GM19328 (cell line): ENCODE results near the gene ABHD17A.
A peak's percentile ranks its signal among the peaks of the same experiment; 100 is the strongest.

Source experiments
- ATAC-seq: cut with Tn5 transposase; IDR thresholded peaks from one replicate; pipeline ENCODE4 v1.9.1; 2021; ENCODE audit warnings: mild to moderate bottlenecking, moderate library complexity; ENCODE audit not compliant: unreplicated experiment

ABHD17A gene

GRCh38 chr19:1885398-1886119 is at the start of gene ABHD17A:
Gene ABHD17A, minus strand, starts transcription at chr19:1885496. Its CDS starts 3,930 bp downstream, at chr19:1881566.
- peak; percentile 79 for ATAC-seq

- ATAC-seq, result no peak
Observed at GRCh38 chr19:1933942-1934341, 48.6 kb upstream of the ABHD17A start.

GRCh38 chr19:1933244-1933643 is 47.9 kb upstream of the ABHD17A start:
- no peak for ATAC-seq

GRCh38 chr19:1932395-1932794 is 47.1 kb upstream of the ABHD17A start:
- no peak for ATAC-seq

- ATAC-seq, result no peak
Observed at GRCh38 chr19:1931445-1931844, 46.1 kb upstream of the ABHD17A start.

- no peak for ATAC-seq
Observed at GRCh38 chr19:1929021-1929742, 43.9 kb upstream of the ABHD17A start.

- ATAC-seq, result no peak
Observed at GRCh38 chr19:1925544-1925943, 40.2 kb upstream of the ABHD17A start.

- no peak for ATAC-seq
Observed at GRCh38 chr19:1924320-1924961, 39.1 kb upstream of the ABHD17A start.

- ATAC-seq, result no peak
Observed at GRCh38 chr19:1923319-1923718, 38.0 kb upstream of the ABHD17A start.

- no peak for ATAC-seq
Observed at GRCh38 chr19:1922803-1923202, 37.5 kb upstream of the ABHD17A start.

GRCh38 chr19:1921825-1922224 is 36.5 kb upstream of the ABHD17A start:
- no peak for ATAC-seq

GRCh38 chr19:1921326-1921725 is 36.0 kb upstream of the ABHD17A start:
- ATAC-seq, result no peak

GRCh38 chr19:1920644-1921043 is 35.3 kb upstream of the ABHD17A start:
- no peak for ATAC-seq

- ATAC-seq, result no peak
Observed at GRCh38 chr19:1918975-1919374, 33.7 kb upstream of the ABHD17A start.

- no peak for ATAC-seq
Observed at GRCh38 chr19:1917926-1918325, 32.6 kb upstream of the ABHD17A start.

GRCh38 chr19:1917146-1917545 is 31.9 kb upstream of the ABHD17A start:
- no peak for ATAC-seq

GRCh38 chr19:1914826-1915341 is 29.6 kb upstream of the ABHD17A start:
- no peak for ATAC-seq

- ATAC-seq, result no peak
Observed at GRCh38 chr19:1913781-1914577, 28.7 kb upstream of the ABHD17A start.

GRCh38 chr19:1912760-1913505 is 27.6 kb upstream of the ABHD17A start:
- ATAC-seq, result no peak

GRCh38 chr19:1911995-1912394 is 26.7 kb upstream of the ABHD17A start:
- no peak for ATAC-seq
